GM13976 (cell line): ENCODE results near the gene COL13A1.

ENCODE experiments used
- DNase-seq: peaks from one replicate; pipeline ENCODE4 v3.0.0; 2012; ENCODE audit warnings: low spot score
- CTCF ChIP-seq: IDR thresholded peaks from 2 replicates; pipeline ENCODE4 v1.5.1; 2012; ENCODE audit warnings: borderline replicate concordance, mild to moderate bottlenecking; ENCODE audit not compliant: insufficient read depth; ENCODE audit errors: extremely low read depth, missing control alignments, control extremely low read depth
- in situ Hi-C: fragments of 300-500 bp; cut with MboI; formaldehyde crosslinking; loops from one replicate; pipeline ENCODE4 v1.12.0; 2022; ENCODE audit warnings: low sequenced_read_pairs, mixed read lengths, inconsistent platforms; ENCODE audit not compliant: unreplicated experiment

Gene COL13A1

GRCh38 chr10:69846293-69846921 is 44.7 kb downstream of the COL13A1 start:
- in situ Hi-C loops = no loop called here
- no peak for TF ChIP-seq CTCF
- no peak for DNase-seq

GRCh38 chr10:69847458-69847857 is 45.8 kb downstream of the COL13A1 start:
- in situ Hi-C loops = no loop called here

GRCh38 chr10:69847883-69848282 is 46.2 kb downstream of the COL13A1 start:
- in situ Hi-C loops = no loop called here
- no peak for TF ChIP-seq CTCF
- no peak for DNase-seq

More at GRCh38 chr10:69847458-69847857, 45.8 kb downstream of the COL13A1 start:
- no peak for TF ChIP-seq CTCF
- DNase-seq = no peak

- no peak for DNase-seq
- in situ Hi-C loops = no loop called here
- TF ChIP-seq CTCF = no peak
Observed at GRCh38 chr10:69848454-69848853, 46.7 kb downstream of the COL13A1 start.

GRCh38 chr10:69849825-69850224 is 48.1 kb downstream of the COL13A1 start:
- no peak for TF ChIP-seq CTCF
- in situ Hi-C loops = no loop called here
- no peak for DNase-seq

- DNase-seq = no peak
- in situ Hi-C loops = no loop called here
- no peak for TF ChIP-seq CTCF
Observed at GRCh38 chr10:69850440-69850839, 48.7 kb downstream of the COL13A1 start.
